HG02884 (cell line): Measurements from ENCODE around the gene UBE2E1.
"Not testable (repeated sequence)": the region's sequence is repeated elsewhere in the genome, so short reads cannot be mapped to it uniquely, and the experiment has no call there.

Source experiments
- ATAC-seq: cut with Tn5 transposase; IDR thresholded peaks from one replicate; pipeline ENCODE4 v1.9.1; 2021; ENCODE audit warnings: mild to moderate bottlenecking, moderate library complexity; ENCODE audit not compliant: unreplicated experiment

Gene UBE2E1

DNA sequence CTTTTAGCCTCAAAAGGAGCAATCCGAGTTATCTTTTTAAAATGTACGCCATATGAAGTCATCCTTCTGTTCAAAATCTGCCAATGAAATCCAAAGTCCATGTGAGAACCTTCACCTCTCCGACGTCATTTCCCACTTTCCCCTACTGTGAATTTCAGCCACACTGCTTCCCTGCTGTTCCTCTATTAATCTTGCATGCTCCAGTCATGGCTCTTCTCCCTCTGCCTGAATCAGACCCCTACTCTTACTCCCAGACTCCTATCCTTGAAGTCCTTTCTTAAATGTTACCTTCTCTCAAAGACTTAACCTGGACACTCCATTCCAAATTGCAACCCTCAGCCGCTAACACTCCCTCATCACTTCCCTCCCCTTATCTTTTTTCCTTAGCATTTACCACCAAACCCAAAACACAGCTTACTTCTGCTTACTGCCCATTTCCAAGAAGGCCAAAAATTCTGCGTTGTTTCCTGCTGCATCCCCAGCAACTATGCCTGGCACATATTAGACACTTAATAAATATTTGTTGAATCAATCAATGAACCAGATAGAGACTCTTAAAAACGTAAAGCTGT, 109.9 kb downstream of the UBE2E1 start:
- no peak for ATAC-seq

- ATAC-seq: peak; percentile 44
Observed at GRCh38 chr3:23916152-23916885, 110.6 kb downstream of the UBE2E1 start.

DNA sequence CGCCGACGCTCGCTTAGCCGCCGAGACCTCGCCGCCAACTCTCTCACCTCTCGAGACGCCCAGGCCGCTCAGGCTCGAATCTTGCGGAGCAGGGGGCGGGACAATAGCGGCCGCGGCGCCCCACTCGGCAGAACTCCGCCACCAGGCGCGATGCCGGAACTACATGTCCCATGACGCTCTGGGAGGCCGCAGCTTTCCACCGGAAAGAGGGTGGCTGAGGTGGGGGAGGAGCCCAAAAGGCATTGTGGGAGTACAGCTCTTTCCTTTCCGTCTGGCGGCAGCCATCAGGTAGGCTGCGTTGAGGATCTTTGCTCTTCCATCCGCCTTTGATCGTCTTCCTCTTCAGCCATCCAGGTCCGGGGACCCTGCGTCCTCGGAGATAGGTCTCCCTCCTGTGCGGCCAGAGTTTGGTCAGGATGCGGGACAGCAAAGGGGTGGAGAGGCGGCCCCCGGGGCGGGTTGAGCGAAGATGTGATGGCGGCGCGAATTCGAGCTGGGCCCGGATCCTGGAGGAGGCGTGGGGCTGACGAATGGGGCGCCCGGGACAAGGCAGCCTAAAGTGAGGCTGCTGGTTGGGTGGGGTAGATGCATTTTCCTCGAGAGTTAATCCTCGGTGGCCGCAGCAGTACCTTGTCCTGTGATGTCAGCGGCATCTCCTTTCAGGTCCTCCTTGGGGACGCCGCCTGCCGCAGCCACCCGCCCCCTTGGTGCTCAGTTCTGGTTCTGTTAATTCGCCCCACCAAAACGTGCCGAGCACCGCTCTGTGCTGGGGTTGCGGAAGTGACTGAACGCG, 111.3 kb downstream of the UBE2E1 start, which contains the start of the genes NKIRAS1 and RPL15:
Gene NKIRAS1 (minus strand): TSS at position 105 of the 793 bp plus-strand sequence. CDS start 6,086 bp downstream, outside the sequence.
Gene RPL15 (plus strand): TSS at position 247 of the 793 bp plus-strand sequence. CDS start 728 bp downstream, outside the sequence.
- ATAC-seq: peak; percentile 91

GRCh38 chr3:23917679-23918303, 112.0 kb downstream of the UBE2E1 start:
- ATAC-seq: not testable (repeated sequence)

GRCh38 chr3:23918331-23918730, 112.6 kb downstream of the UBE2E1 start:
- not testable (repeated sequence) for ATAC-seq

DNA sequence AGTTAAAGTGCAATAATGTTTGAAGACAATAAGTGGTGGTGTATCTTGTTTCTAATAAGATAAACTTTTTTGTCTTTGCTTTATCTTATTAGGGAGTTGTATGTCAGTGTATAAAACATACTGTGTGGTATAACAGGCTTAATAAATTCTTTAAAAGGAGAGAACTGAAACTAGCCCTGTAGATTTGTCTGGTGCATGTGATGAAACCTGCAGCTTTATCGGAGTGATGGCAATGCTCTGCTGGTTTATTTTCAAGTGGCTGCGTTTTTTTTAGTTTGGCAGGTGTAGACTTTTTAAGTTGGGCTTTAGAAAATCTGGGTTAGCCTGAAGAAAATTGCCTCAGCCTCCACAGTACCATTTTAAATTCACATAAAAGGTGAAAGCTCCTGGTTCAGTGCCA, 113.9 kb downstream of the UBE2E1 start:
- ATAC-seq: no peak

- no peak for ATAC-seq
Observed at GRCh38 chr3:23920151-23920655, 114.4 kb downstream of the UBE2E1 start.

DNA sequence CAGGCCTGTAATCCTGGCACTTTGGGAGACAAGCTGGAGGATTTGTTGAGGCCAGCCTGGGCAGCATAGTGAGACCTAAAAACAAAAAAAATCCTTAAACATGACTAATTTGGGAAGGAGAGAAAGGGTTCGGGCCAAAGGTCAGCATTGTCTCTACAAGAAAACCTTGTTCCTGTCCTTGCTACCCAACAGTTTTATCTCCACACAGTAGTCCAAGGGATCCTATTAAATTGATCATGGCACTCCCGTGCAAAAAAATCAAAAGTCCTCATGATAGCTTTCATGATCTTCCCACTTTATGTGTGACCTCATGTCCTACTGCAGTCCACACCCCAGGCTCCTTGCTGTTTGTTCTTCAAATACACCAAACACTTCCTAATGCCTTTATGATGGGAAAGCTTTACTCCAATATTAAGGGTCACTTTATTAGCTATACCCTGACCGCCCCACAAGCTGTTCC, 115.3 kb downstream of the UBE2E1 start:
- no peak for ATAC-seq

GRCh38 chr3:23923786-23924185, 118.0 kb downstream of the UBE2E1 start:
- no peak for ATAC-seq

DNA sequence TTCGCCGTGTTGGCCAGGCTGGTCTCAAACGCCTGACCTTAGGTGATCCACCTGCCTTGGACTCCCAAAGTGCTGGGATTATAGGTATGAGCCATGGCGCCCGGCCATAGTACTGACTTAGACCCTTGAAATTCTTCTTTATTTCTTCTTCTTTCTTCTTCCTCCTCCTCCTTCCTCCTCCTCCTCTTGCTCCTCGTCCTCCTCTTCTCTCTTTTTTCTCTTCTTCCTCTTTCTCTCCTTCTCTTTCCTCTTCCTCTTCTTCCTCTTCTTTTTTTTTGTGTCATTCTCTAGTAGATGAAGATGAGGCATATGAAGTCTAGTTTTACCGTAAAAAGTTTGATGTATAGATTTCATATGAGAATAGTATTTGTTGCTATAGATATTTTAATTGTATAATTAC, 120.5 kb downstream of the UBE2E1 start:
- no peak for ATAC-seq

- ATAC-seq: no peak
Observed at GRCh38 chr3:23926736-23927135, 121.0 kb downstream of the UBE2E1 start.

DNA sequence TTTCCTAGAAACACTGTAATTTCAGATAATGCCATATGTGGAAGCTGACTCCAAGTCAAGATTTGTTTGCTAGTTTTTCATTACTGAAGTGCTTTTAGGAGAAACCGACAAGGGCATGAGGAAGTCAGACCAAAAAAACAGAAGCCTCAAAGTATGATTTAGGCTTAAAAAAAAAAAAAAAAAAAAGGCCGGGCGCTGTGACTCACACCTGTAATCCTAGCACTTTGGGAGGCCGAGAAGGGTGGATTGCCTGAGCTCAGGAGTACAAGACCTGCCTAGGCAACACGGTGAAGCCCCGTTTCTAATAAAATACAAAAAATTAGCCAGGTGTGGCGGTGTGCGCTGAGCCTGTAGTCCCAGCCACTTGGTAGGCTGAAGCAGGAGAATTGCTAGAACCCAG, 122.8 kb downstream of the UBE2E1 start:
- no peak for ATAC-seq

GRCh38 chr3:23931597-23931996, 125.8 kb downstream of the UBE2E1 start:
- no peak for ATAC-seq

- no peak for ATAC-seq
Observed at GRCh38 chr3:23932571-23932970, 126.8 kb downstream of the UBE2E1 start.

DNA sequence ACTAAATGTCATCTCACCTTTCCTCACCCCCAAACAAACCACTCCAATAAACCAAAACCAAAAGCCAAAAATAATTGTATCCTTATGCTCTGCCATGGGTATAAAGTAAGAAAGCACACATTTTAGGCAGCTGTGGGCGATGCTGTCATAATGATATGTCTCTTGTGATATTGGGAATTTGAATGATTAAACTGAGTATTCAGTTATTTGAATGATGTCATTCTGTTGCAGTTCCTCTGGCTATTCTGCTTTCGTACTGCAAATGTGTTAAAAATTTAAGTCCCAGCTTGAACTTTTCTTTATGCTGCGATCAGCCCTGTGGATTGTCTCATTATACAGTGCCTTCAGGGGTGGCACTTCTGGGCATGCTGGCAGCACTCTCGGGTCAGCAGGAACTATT, 128.5 kb downstream of the UBE2E1 start:
- ATAC-seq: no peak

- no peak for ATAC-seq
Observed at GRCh38 chr3:23937296-23937695, 131.5 kb downstream of the UBE2E1 start.

- no peak for ATAC-seq
Observed at GRCh38 chr3:23938688-23939087, 132.9 kb downstream of the UBE2E1 start.

DNA sequence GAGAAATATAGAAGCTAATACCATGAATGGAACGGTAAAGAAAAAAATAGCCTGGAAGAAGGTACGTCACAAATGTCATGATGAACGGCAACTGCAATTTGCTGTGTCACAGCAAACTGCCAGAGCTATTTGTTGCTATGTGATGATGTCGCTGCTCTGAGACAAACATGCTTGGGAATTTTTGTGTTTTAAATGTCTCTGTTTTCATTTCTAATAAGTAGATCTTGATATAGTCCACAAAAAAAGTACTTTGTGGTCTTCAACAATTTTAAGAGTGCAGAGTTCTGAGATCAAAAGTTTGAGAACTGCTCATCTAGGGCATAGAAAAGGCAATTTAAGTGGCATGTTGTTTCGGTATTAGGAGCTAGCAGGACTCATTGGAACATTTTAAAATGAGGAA, 135.0 kb downstream of the UBE2E1 start:
- no peak for ATAC-seq
